GM19467 (cell line): ENCODE results near the gene ZC3H7A.
A peak's percentile ranks its signal among the peaks of the same experiment; 100 is the strongest.

Experiments
- ATAC-seq: cut with Tn5 transposase; IDR thresholded peaks from one replicate; pipeline ENCODE4 v1.9.1; 2021; ENCODE audit warnings: mild to moderate bottlenecking, moderate library complexity; ENCODE audit not compliant: unreplicated experiment

The ZC3H7A gene

DNA sequence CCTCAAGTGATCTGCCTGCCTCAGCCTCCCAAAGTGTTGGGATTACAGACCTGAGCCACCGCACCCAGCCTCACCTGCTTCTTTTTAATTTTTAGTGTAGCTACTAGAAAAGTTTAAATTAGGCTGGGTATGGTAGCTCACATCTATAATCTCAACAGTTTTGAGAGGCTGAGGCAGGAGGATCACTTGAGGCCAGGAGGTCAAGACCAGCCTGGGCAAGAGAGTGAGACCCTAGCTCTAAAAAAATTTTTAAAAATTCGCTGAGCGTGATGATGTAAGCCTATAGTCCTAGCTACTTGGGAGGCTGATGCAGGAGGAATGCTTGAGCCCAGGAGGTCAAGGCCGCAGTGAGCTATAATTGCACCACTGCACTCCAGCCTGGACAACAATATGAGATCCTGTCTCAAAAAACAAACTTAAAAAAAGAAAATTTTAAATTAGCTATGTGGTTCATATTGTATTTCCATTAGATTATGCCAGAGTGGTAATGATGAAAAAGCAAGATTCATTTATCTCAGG is 89.3 kb downstream of the ZC3H7A start:
- ATAC-seq: no peak

DNA sequence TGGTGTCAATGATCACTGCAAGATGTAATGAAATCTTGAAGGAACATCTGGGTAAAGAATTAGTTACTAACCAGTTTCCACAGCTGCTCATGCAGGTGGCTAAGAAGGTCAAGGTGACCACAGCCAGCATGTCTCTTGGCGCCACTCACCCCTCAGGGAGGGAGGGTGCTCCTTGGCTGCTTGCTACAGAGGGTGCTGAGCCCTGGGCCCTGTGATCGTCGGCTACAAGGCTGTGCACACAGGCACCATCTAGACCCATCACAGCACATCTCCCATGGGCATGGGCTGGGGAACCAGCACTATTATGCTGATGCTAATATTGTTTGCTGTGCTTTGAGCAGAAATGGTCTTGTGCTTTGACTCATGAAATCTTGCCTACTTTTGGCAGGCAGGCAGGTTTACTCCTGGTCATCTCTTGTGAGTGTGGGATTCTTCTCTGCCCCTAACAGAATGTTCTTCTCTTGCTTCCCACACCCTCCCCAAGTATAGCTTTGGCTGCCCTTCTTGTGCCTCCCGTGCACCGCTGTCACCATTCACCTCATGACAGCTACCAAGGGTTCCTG is 90.8 kb downstream of the ZC3H7A start:
- peak; percentile 61 for ATAC-seq

DNA sequence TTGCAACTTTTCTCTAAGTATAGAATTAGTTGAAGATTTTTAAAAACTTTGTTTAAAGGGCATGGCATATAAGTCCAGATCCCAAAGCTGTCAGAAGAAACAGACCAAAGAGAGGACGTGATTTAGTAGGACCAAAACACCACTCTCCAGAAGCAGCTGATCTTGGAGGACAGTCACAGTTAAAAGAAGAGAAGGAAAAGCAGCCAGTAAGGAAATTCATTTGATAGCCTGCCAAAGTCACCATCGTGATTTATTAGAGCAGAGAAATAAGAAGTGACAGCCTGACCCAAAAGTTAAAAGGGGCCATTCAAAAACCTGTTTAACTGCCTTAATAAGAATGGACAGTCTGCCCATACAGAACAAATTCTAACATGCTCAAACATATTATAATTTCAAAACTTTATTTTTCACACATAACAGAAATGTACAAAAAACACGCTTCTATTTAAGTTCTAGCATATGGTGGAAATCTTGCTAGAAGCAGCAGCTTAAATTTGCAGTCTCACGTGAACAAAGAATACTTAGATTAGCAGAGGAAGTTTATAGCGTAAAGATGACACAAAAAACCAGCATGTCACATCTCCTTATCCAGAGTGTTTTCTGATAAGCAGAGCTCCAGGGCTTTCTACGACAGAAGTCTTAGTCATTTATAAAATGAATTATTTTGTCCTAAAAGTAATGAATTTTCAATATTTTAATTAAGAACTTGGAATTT is 91.6 kb downstream of the ZC3H7A start:
- no peak for ATAC-seq
